COLO668 (cell line): ENCODE data around the gene ZBTB44.
"Not testable (repeated sequence)": the region's sequence is repeated elsewhere in the genome, so short reads cannot be mapped to it uniquely, and the experiment has no call there.

ENCODE experiments used
- DNase-seq: peaks from one replicate; lab custom pipeline; 2025; ENCODE audit not compliant: unreplicated experiment; lab: John Stamatoyannopoulos, UW

ZBTB44 gene

GRCh38 chr11:130202009-130202817 lies 112.5 kb downstream of the ZBTB44 start:
- DNase-seq = no peak

GRCh38 chr11:130201026-130201425 lies 113.7 kb downstream of the ZBTB44 start:
- no peak for DNase-seq

- DNase-seq = no peak
Observed at GRCh38 chr11:130199792-130200191, 114.9 kb downstream of the ZBTB44 start.

DNA sequence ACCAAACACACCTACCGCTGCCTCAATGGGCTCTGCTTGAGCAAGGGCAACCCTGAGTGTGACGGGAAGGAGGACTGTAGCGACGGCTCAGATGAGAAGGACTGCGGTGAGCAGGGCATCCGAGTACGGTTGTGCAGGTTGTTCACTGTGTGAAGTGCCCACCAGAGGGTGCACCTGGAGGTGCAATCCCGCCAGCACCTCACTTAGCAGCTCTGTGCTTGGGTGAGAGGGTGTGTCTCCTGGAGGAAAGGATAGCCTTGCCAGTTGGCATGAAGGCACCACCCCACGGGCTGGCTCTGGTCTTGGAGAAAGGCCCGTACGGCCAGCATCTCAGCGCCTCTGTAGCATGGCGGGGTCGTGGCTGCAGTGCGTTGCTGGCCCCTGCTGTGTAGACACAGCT lies 115.8 kb downstream of the ZBTB44 start:
- no peak for DNase-seq

DNA sequence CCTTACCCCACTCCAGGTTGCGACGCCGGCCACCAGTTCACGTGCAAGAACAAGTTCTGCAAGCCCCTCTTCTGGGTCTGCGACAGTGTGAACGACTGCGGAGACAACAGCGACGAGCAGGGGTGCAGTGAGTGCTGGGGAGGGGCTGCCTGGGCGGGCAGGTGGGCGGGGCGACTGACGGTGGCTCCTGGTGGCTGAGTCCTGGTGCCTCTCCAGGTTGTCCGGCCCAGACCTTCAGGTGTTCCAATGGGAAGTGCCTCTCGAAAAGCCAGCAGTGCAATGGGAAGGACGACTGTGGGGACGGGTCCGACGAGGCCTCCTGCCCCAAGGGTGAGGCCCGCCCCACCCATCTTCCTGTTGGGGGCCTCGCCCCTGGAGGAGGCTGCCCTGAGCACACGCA lies 116.4 kb downstream of the ZBTB44 start:
- no peak for DNase-seq

DNA sequence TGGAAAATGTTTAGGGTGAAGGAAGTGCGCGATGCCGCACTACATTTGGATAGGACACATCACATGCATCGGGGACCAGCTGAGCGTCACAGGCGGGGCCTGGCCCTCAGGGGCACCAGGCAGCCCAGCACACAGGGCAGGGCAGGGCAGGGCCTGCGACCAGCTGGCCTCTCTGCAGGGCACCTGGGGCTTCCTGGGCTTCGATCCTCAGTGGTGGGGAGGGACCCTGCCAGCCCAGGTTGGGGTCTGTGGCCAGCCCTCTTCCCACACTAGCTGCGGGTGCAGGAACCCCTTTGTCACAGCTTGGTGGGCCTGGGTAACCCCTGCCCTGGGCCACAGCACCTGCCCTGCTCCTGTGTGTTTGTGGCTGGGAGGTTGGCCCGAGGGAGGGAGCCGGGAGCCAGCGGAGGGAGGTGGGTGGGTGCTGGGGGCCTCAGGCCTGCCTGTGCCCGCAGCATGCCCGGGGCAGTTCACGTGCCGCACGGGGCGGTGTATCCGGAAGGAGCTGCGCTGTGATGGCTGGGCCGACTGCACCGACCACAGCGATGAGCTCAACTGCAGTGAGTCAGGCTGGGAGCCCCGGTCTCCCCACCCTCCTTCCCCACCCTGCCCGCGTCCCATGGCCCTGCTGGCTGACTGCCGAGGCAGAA lies 117.2 kb downstream of the ZBTB44 start:
- no peak for DNase-seq

DNA sequence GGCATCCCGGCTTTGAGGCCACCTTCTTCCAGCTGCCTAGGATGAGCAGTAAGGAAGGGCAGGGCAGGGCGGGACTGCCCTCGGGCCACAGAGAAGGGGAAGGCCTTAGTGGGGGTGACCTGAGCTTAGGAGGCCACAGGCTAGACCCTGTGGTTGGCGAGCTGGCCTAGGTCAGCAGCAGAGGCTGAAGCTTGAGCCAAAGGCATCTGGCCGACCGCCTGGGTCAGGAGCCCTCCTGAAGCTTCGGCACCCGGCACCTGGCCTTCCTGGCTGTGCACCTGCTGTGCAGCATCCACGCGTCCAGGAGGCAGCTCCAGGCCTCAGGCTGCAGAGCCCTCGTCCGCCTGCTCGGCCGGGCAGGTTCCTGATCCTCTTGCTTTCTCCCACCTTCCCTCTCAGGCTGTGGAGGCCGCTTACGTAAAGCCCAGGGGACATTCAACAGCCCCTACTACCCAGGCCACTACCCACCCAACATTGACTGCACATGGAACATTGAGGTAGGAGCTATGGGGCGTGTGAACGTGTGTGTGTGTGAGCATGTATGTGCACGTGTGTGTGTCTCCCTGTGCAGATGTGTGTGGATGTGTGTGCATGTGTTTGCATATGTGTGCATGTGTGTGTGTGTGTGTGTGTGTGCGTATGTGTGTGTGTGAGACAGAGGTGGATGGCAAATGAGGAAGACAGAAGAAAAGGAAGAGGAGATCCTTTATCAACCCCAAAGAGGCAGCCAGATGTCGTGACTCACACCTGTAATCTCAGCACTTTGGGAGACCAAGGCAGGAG lies 120.3 kb downstream of the ZBTB44 start:
- no peak for DNase-seq

DNA sequence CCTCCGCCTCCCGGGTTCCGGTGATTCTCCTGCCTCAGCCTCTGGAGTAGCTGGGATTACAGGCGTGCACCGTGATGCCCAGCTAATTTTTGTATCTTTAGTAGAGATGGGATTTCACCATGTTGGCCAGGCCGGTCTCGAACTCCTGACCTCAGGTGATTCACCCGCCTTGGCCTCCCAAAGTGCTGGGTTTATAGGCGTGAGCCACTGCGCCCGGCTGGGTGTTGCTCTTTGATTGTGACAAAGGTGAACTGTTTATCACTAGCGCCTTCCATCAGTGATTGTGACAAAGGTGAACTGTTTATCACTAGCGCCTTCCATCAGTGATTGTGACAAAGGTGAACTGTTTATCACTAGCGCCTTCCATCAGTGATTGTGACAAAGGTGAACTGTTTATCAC lies 121.2 kb downstream of the ZBTB44 start:
- not testable (repeated sequence) for DNase-seq

- no peak for DNase-seq
Observed at GRCh38 chr11:130192845-130193267, 121.9 kb downstream of the ZBTB44 start.

DNA sequence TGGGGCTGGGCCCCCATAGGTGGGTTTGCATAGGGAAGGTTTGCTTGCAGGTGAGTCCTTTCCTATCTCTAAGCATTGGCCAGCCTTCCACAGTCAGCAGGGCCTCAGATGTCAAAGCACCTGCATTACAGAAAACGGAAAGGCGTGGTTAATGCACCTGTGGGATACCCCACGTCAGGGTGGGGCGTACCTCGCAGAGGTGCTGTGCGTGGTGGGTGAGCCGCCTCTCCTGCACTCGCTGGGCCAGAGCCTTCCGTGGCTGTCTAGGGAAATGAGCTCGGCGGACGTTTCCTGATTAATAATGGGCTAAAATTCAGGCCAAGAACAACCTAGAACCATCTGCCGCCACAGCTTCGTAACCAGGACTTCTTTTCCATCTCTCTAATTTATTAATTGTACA lies 122.8 kb downstream of the ZBTB44 start:
- DNase-seq = no peak

- DNase-seq = no peak
Observed at GRCh38 chr11:130190371-130190881, 124.3 kb downstream of the ZBTB44 start.

DNA sequence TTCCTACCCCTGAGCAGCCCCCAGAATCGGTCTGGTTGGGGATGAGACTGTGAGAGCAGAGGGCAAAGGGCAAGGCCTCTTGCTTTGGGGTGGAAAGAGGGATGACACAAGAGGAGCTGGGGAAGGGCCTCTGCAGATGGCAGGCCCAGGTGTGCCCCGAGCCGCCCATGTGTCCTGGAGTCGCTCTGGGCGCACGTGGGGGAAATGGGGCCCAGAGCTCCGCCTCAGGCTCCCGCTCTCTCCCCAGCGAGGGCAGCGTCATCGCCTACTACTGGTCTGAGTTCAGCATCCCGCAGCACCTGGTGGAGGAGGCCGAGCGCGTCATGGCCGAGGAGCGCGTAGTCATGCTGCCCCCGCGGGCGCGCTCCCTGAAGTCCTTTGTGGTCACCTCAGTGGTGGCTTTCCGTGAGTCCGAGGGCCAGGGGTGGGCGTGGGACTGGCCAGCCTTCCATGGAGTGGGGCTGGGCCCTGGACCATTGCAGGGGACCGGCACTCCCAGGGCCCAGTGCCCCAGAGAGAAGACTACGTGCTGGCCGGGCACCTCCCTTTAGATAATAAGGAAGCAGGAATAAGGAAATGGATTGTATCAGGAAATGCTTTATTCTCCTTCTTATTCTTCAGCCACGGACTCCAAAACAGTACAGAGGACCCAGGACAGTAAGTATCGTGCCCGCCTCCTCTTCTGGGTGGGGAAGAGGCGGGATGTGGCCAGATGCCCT lies 125.1 kb downstream of the ZBTB44 start:
- no peak for DNase-seq

DNA sequence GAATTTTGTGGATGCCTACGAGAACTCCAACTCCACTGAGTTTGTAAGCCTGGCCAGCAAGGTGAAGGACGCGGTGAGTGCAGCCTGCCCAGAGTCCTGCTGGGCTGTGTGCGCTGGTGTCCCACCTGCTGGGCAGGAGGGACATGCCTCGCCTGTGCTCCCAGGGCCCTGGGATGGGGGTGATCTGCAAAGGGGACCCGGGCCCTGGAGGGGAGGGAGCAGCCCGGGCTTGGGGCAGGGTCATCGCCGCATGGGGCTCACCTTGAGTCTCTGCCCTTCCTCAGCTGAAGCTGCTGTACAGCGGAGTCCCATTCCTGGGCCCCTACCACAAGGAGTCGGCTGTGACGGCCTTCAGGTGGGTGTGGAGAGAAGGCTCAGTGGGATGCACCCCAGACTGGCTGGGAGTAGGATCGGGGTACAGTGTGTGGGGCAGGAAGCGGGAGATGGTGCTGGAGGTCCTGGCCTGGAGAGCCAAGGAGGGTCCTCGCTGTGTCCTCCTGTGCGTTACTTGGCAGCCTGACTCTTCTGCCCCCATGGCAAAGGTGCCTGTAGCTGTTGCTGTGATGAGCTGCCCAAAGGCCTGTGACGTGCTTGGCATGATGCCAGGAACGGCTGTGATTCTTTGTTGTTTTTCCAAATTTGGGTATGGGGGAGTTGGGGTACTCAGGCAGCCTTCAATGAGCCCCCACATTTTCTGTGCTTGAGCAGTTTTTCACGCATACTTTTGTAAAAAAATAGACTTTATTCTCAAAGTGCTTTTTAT lies 126.0 kb downstream of the ZBTB44 start:
- no peak for DNase-seq

GRCh38 chr11:130188047-130188446 lies 126.7 kb downstream of the ZBTB44 start:
- DNase-seq = no peak

DNA sequence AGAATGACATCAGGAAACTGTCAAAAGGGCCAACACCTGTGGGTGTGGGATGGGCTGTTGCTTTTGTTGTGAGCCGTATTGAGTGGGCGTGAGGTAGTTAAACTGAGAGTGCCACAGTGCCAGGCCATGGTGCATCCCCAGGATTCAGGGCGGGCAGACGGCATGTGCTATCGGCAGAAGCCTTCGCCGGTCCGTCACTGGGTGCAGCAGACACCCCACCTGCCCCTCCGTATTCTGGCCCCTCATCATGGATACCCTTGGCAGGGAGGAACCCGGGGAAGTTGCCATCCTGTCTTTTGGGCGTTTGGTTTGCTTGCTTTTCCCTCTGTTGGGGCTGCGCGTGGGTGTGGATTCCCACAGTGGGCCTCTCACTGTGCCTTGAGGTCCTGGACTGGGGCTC lies 127.6 kb downstream of the ZBTB44 start:
- no peak for DNase-seq

- no peak for DNase-seq
Observed at GRCh38 chr11:130183878-130184610, 130.7 kb downstream of the ZBTB44 start.

- DNase-seq = peak; percentile 82
Observed at GRCh38 chr11:130181295-130182272, 133.1 kb downstream of the ZBTB44 start.

- no peak for DNase-seq
Observed at GRCh38 chr11:130180896-130181294, 133.8 kb downstream of the ZBTB44 start.
